Ascending aorta (tissue), 2 donors: ENCODE results near the gene OXER1. TPM values are rescaled to one million over a fixed set of nuclear protein-coding genes. Genes with fewer than 3 reads are reported as not detected.

Source experiments
- DNase-seq, 2 donors: peaks; one replicate each; pipeline ENCODE4 v3.0.0-alpha.2; 2019; ENCODE audit warnings: low spot score in 2 of 2
- H3K27ac ChIP-seq, 2 donors: fragments of 200-600 bp; sonication (generic); one replicate each; pipeline ENCODE4 v1.5.1; 2016 to 2017; ENCODE audit warnings: mild to moderate bottlenecking in 1 of 2
- H3K27me3 ChIP-seq: fragments of 200-600 bp; sonication (generic); one replicate; pipeline ENCODE4 v1.5.1; 2017
- H3K36me3 ChIP-seq, 2 donors: fragments of 200-600 bp; sonication (generic); one replicate each; pipeline ENCODE4 v1.5.1; 2016
- H3K4me1 ChIP-seq, 2 donors: fragments of 200-600 bp; sonication (generic); one replicate each; pipeline ENCODE4 v1.5.1; 2016 to 2017; ENCODE audit warnings: mild to moderate bottlenecking in 1 of 2
- H3K4me3 ChIP-seq, 2 donors: fragments of 200-600 bp; sonication (generic); one replicate each; pipeline ENCODE4 v1.5.1; 2016 to 2017; ENCODE audit warnings: mild to moderate bottlenecking in 1 of 2
- H3K9me3 ChIP-seq, 2 donors: fragments of 200-600 bp; sonication (generic); one replicate each; pipeline ENCODE4 v1.5.1; 2016
- CTCF ChIP-seq, 3 experiments: fragments of 200-600 bp in 2 of 3; fragments of 450-650 bp in 1 of 3; sonication (generic) in 2 of 3; IDR thresholded peaks; one replicate each; pipeline ENCODE4 v1.5.1; 2016 to 2019; ENCODE audit warnings: antibody characterized with exemption in 3 of 3, mild to moderate bottlenecking in 1 of 3, moderate library complexity in 1 of 3
- intact Hi-C: fragments of 100-400 bp; cut with DNase I; formaldehyde crosslinking; loops from one replicate; pipeline ENCODE4 v1.15.1; 2023
- total RNA-seq: library from RNA; depleted of rRNA; stranded (reverse); fragments of >200 nt; gene quantifications from one replicate; pipeline ENCODE4 v1.1.0, GENCODE V29; 2016

OXER1 gene
- total RNA-seq, 1 donor from 2014 or later = 0.32 TPM

- H3K27me3 ChIP-seq = no peaks in the 10 kb centered on the region
- intact Hi-C loops = no loop called here
Observed at GRCh38 chr2:42762823-42763804, 821 bp downstream of the OXER1 start.

GRCh38 chr2:42762155-42762554 is 1.8 kb downstream of the OXER1 start:
- DNase-seq = no peak
- Histone ChIP-seq H3K27me3 (no peaks in the 10 kb centered on the region), H3K4me3 (no peak overlapping the region), H3K27ac (no peak overlapping the region), H3K4me1 (no peaks in the 10 kb centered on the region), H3K9me3 (no peaks in the 10 kb centered on the region), H3K36me3 (no peaks in the 10 kb centered on the region)
- intact Hi-C loops = no loop called here
- TF ChIP-seq CTCF (IDR thresholded peaks at IDR 0.05) = no peak

More at GRCh38 chr2:42762823-42763804, 821 bp downstream of the OXER1 start:
- DNase-seq = no peak
- no peaks in the 10 kb centered on the region for H3K36me3 ChIP-seq
- H3K27ac ChIP-seq = no peak overlapping the region
- no peaks in the 10 kb centered on the region for H3K9me3 ChIP-seq
- TF ChIP-seq CTCF (IDR thresholded peaks at IDR 0.05) = no peak
- no peaks in the 10 kb centered on the region for H3K4me1 ChIP-seq
- H3K4me3 ChIP-seq = no peak overlapping the region

- H3K27me3 ChIP-seq = no peaks in the 10 kb centered on the region
- no peak for TF ChIP-seq CTCF (IDR thresholded peaks at IDR 0.05)
- H3K27ac ChIP-seq = no peak overlapping the region
- H3K4me3 ChIP-seq = no peak overlapping the region
- no peaks in the 10 kb centered on the region for H3K36me3 ChIP-seq
- intact Hi-C loops = no loop called here
- no peak for DNase-seq
- no peaks in the 10 kb centered on the region for H3K9me3 ChIP-seq
- H3K4me1 ChIP-seq = no peaks in the 10 kb centered on the region
Observed at GRCh38 chr2:42761554-42761953, 2.4 kb downstream of the OXER1 start.

GRCh38 chr2:42758751-42759150 is 5.2 kb downstream of the OXER1 start:
- Histone ChIP-seq H3K4me3 (no peak overlapping the region), H3K36me3 (no peaks in the 10 kb centered on the region), H3K4me1 (peaks cover 0 to 16% of the 10 kb centered on the region in 2 donors), H3K27ac (no peak overlapping the region), H3K27me3 (no peaks in the 10 kb centered on the region), H3K9me3 (no peaks in the 10 kb centered on the region)
- intact Hi-C loops = no loop called here
- TF ChIP-seq CTCF (IDR thresholded peaks at IDR 0.05) = no peak
- no peak for DNase-seq

GRCh38 chr2:42757981-42758740 is 5.8 kb downstream of the OXER1 start:
- Histone ChIP-seq H3K27ac (no peak overlapping the region), H3K4me1 (peaks cover 0 to 18% of the 10 kb centered on the region in 2 donors), H3K36me3 (no peaks in the 10 kb centered on the region), H3K27me3 (no peaks in the 10 kb centered on the region), H3K9me3 (no peaks in the 10 kb centered on the region), H3K4me3 (no peak overlapping the region)
- intact Hi-C loops = no loop called here
- no peak for DNase-seq
- no peak for TF ChIP-seq CTCF (IDR thresholded peaks at IDR 0.05)
